ENCODE data around the gene AADACL4. TPM values are rescaled to one million over a fixed set of nuclear protein-coding genes. Genes with fewer than 3 reads are reported as not detected.

AADACL4 gene
- total RNA-seq, 4 donors from 2014 or later, result 0.59 TPM; not detected in 3

DNA sequence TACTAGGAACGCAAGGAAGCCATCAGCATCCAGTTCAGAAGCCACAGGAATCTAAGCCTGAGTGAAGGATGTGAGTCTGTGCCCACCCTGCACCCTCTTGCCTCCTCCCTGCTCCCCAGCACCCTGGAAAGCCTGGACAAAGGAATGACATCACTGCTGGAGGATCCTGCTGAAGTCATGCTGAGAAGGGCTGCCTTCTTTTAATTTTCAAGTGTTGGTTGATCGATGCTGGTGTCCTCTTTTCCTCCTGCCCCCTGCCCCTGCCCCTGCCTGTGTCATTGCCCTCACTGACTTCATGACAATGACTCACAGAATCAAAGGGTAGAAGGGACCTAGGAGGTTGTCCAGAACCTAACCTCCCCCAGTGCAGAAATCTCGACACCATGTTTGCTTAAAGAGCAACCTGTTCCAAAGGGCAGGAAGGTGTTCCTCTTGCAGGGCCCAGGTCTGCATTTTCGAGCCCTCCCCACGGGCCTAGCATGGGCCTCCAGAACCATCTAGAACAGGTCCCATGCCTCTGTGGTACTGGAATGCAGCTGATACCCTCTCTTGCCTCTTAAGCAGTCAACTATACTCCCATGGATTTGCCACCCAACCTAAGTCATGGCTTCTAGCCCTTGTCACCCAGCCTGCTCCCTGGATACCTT lies 35.5 kb upstream of the AADACL4 start:
- 89 to 92% methylated on average over 5 of the region's 5 CpGs for WGBS, 2 donors
- no peak overlapping the region for H3K4me3 ChIP-seq (ENCODE audit: low read depth, poor library complexity, severe bottlenecking)
- intact Hi-C loops (cut with DNase I; ENCODE audit: low total_unique reads), result no loop called here
- no peak for DNase-seq (ENCODE audit: low spot score in 2 of 2)
- no peak for TF ChIP-seq POLR2A (IDR thresholded peaks at IDR 0.05)
- TF ChIP-seq, protein P1, sequence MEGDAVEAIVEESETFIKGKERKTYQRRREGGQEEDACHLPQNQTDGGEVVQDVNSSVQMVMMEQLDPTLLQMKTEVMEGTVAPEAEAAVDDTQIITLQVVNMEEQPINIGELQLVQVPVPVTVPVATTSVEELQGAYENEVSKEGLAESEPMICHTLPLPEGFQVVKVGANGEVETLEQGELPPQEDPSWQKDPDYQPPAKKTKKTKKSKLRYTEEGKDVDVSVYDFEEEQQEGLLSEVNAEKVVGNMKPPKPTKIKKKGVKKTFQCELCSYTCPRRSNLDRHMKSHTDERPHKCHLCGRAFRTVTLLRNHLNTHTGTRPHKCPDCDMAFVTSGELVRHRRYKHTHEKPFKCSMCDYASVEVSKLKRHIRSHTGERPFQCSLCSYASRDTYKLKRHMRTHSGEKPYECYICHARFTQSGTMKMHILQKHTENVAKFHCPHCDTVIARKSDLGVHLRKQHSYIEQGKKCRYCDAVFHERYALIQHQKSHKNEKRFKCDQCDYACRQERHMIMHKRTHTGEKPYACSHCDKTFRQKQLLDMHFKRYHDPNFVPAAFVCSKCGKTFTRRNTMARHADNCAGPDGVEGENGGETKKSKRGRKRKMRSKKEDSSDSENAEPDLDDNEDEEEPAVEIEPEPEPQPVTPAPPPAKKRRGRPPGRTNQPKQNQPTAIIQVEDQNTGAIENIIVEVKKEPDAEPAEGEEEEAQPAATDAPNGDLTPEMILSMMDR (IDR thresholded peaks at IDR 0.05), result no peak

DNA sequence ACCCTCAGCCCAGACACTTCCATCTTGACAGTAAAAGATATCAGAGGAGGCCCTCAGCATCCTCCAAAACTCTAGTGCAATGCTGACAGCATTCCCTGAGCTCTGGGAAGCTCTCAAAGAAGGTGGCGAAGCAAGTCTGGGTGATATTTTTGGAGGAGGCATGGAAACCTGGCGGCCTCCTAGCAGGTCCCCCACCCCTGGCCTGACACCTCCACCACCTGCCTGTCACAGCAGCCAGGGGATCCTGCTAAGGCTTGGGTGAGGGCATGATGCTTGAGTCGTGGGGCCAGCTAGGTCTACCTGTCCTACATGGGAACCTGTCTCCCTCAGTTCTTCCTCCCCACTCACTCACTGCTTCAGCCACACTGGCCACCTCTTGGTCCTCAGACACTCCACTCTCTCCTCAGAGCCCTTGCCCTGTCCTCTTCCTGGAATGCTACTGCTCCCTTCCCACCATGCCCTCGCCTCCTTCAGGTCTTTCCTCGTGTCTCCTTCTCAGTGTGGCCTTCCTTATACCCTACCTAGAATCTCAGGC lies 34.3 kb upstream of the AADACL4 start:
- 76 to 86% methylated on average over 5 of the region's 5 CpGs for WGBS, 2 donors
- intact Hi-C loops (cut with DNase I; ENCODE audit: low total_unique reads), result loop anchor here (5.0 kb wide), 1 partner anchor 332 kb away; no protein-coding TSS in a partner anchor

DNA sequence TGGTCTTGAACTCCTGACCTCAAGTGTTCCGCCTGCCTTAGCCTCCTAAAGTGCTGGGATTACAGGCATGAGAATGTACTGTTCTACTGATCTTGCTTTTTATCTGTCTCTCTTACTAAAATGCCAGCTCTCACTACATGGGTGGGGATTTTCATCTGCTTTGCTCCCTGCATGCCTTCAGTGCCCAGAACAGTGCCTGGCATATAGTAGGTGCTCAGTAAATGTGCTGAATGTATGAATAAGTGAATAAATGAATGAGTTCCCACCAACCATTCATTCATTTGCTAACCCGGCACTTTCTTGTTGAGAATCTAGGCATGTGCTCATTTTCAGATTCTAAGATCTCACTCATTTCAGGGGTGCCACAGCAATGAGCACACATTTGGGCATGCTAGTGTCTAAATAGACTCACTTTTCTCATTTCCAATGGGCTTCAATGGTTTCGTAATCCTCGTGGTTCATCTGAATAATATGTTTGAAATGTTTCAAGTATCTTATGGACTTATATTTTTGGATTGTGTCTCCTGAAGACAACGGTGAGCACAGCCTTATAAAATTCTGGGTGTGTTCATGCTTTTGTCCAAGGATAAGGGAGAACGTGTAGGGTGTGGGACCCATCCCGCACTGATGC lies 33.5 kb upstream of the AADACL4 start:
- no peak for DNase-seq (ENCODE audit: low spot score in 2 of 2)
- intact Hi-C loops (cut with DNase I; ENCODE audit: low total_unique reads), result loop anchor here (5.0 kb wide), 1 partner anchor 333 kb away; no protein-coding TSS in a partner anchor
- H3K4me3 ChIP-seq (ENCODE audit: low read depth, poor library complexity, severe bottlenecking), result no peak overlapping the region
- no peak for TF ChIP-seq POLR2A (IDR thresholded peaks at IDR 0.05)
- TF ChIP-seq, protein P1 (IDR thresholded peaks at IDR 0.05), result no peak
- 78 to 85% methylated on average over 7 of the region's 7 CpGs for WGBS, 2 donors

More for the DNA sequence above, 34.3 kb upstream of the AADACL4 start:
- H3K4me3 ChIP-seq (ENCODE audit: low read depth, poor library complexity, severe bottlenecking), result no peak overlapping the region
- no peak for DNase-seq (ENCODE audit: low spot score in 2 of 2)
- TF ChIP-seq, protein P1 (IDR thresholded peaks at IDR 0.05), result no peak
- no peak for TF ChIP-seq POLR2A (IDR thresholded peaks at IDR 0.05)

DNA sequence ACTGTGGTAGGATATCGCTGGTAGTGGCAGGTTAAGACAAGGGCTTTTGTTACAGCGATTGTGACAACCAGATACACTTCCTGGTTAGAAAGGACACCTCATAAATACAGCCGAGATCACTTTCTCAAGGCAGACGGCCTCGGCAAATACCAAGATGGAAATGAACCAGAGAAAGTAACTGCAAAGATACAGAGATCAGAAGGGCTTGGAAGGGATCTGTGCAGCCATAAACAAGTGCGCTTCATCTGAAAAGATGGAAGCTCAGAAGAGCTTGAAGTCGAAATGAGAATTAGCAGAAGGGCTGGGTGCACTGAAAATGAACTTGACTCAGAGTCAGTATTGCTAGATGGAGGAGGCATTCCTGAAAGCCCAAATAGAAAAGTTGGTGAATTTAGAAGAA lies 32.9 kb upstream of the AADACL4 start:
- TF ChIP-seq, protein P1 (IDR thresholded peaks at IDR 0.05), result no peak
- no peak for TF ChIP-seq POLR2A (IDR thresholded peaks at IDR 0.05)
- WGBS, 2 donors, result 76 to 86% methylated on average over 7 of the region's 7 CpGs
- H3K4me3 ChIP-seq (ENCODE audit: low read depth, poor library complexity, severe bottlenecking), result no peak overlapping the region
- intact Hi-C loops (cut with DNase I; ENCODE audit: low total_unique reads), result loop anchor here (5.0 kb wide), 1 partner anchor 334 kb away; no protein-coding TSS in a partner anchor
- DNase-seq (ENCODE audit: low spot score in 2 of 2), result no peak

DNA sequence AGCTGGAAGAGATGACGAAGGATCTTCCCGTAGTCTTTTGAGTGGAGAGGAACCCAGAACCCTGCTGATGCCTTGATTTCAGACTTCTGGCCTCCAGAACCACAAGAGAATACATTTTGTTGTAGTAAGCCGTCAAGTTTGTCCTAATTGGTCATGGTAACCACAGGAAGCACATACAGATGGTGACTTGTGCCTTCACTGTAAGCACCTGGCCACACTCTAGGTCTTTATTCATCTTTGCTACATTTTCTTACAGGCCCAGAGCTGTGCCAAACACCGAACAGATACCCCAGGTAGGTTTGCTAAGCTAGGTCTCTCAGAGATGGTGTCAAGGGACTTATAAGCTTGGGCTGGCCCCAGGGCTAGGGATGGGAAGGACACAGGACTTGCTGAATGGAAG lies 30.7 kb upstream of the AADACL4 start:
- intact Hi-C loops (cut with DNase I; ENCODE audit: low total_unique reads), result loop anchor here (5.0 kb wide), 1 partner anchor 336 kb away; no protein-coding TSS in a partner anchor
- DNase-seq (ENCODE audit: low spot score in 2 of 2), result no peak
- no peak overlapping the region for H3K4me3 ChIP-seq (ENCODE audit: low read depth, poor library complexity, severe bottlenecking)
- 92 to 93% methylated on average over 4 of the region's 4 CpGs for WGBS, 2 donors
- TF ChIP-seq, protein P1 (IDR thresholded peaks at IDR 0.05), result no peak

Data from lower leg skin (tissue), 4 donors.